Ramos (cell line): Measurements from ENCODE around the gene PIP4K2B.
"Not testable (repeated sequence)": the region's sequence is repeated elsewhere in the genome, so short reads cannot be mapped to it uniquely, and the experiment has no call there.

Experiments used
- in situ Hi-C: fragments of 300-500 bp; cut with MboI; formaldehyde crosslinking; loops from one replicate; pipeline ENCODE4 v1.14.3; 2022; ENCODE audit warnings: low sequenced_read_pairs; ENCODE audit not compliant: unreplicated experiment

PIP4K2B gene

DNA sequence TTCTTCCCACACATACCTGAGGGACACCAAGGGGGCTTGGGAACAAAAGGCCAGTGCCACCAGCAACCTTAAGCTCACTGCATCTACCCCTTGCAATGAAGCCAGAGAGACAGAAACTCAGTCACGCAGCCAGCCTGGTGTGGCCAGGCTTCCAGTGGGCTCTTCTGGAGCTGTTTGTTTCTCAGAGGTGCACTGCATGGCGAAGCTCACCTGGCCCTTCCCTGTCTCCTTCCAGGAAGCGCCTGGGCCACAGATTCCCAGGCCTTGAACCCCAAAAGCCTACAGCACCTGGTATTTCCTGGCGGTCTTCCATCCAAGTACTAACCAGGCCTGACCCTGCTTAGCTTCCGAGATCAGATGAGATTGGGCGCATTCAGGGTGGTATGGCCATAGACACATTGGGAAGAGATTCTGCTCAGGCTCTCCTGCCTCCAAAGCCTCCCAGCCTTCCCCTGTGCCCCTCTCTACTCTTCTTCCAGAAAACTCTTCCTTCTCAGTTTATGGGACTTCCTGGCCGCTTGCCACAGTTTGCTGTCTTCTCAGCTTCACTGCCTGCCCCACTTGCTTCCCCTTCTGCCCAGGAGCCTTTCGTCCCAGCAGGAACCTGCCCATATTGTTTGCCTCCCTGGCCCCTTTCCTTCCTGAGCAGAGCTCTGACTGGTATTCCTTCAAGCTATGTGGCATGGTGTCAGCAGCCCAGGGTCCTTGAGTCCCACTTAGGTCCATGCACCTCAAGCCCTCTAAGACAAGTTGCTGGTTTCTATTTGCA, 67.6 kb downstream of the PIP4K2B start:
- in situ Hi-C loops = loop anchor here (5.0 kb wide), 1 partner anchor 54 kb away; no protein-coding TSS in a partner anchor

DNA sequence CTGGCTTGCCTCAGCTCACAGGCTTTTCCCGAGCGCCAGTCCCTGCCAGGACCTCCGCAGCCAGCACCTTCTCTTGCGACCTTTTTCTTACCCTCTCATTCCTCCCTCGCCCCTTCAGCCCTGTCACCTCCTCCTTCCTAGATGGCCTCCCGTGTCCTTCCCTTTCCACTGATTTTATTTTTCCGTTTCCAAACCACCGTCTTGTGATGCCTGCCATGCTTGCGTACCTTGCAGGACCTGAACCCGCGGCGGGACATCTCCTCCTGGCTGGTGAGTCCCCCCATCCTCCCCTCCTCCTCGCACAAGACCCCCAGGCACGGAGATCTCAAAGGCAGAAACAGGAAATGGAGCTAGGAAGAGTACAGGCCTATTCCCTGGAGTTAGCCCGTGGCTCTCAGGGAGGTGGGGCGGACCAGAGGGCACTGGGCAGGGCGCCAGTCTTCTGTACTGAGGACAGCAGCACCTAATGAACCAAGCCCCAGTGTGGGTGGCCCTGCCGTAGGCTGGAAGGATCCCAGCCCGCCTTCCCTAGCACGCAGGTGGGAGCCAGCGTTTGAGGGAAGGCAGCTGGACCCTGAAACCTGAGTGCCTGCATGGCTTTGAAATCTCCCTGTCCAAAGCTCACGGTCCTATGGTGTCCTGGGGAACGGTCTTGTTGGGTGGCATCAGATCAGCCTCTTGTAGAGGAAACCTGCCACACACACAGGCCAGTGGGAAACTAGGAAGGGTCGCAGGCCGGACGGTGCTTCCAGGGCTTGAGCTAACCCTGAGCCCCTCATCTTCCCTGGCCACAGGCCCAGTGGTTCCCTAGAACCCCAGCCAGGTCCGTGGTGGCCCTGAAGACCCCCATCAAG, 68.6 kb downstream of the PIP4K2B start:
- in situ Hi-C loops = loop anchor here (5.0 kb wide), 1 partner anchor 53 kb away; no protein-coding TSS in a partner anchor

DNA sequence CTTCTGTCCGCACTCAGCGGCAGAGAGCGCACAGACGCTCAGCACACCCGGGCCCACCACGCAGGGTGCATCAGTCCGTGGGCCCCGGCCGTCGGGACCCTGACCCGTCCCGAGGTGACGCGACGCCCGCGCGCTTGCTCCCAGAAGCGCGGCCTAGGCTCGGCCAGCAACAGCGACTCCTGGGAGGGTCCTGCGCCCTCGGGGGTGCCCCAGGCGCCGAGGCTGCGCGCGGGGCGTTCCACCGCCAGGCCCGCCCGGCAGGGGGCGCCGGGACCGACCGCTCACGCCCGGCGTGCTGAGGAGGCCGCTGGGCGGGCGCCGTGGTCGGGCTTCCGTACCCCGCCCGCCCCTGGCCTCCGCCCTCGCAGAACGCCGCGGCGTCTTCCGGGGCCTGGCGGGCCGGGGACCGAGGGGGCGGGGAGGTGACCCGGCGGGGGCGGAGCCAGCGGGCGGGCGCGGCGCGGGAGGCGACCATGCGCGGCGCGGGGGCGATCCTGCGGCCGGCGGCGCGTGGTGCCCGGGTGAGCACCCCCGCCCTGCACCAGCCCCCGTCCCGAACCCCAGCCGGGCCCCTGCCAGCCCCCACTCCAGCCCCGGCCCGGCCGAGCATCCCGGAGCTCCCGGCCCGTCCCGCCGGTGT, 69.3 kb downstream of the PIP4K2B start, which contains the start of gene CISD3:
CISD3 (plus strand) TSS at position 456 of the 640 bp plus-strand sequence; CDS start at position 474, 18 bp downstream.
- in situ Hi-C loops = loop anchor here (5.0 kb wide), 1 partner anchor 53 kb away; no protein-coding TSS in a partner anchor

DNA sequence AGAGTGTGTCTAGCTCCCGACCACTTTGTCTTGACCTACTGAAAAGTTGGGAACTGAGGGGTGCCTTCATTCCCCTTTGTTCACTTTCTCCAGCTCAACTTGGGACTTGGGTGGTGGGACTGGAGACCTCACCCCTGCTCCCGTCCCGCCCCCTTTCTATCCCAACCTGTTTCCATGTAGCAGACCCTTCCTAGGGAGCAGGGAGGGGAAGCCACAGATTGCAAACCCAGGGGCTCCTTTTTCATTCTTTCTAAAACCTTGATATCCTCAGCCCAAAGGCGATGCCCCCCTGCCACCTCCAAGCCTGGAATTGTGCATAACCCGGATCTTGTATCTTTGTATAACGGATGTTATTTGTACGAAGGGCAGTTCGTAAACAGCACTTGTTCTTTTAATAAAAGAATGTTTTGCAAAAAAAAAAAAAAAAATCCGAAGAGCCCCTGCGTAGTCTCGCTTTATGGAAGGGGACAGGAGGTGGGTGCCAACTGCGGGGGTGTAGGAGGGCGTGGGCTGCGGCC, 69.9 kb downstream of the PIP4K2B start:
- in situ Hi-C loops = no loop called here

DNA sequence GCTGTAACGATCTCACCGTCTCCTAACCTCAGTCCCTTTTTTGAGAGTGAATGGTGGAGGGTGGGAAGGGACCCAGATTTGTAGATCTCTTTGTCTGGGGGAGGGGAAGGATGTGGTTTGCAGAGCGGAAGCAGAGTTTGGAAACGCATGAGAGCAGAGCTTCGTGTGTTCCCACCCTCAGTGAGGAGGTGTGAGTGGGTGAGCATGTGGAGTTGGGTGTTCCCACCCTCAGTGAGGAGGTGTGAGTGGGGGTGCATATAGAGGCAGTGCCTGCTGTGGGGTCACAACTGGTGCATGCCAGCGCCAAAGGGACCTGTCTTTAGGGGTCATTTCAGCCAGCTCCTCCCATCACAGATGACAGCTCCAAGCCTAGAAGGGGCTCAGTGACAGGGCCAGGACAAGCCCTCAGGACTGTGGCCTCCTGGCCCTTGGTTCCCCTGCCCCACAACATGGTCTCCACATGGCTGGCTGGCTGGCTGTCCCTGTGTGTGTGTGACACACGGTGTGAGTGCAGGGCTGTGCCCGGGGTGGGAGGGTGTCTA, 71.0 kb downstream of the PIP4K2B start:
- in situ Hi-C loops = no loop called here

DNA sequence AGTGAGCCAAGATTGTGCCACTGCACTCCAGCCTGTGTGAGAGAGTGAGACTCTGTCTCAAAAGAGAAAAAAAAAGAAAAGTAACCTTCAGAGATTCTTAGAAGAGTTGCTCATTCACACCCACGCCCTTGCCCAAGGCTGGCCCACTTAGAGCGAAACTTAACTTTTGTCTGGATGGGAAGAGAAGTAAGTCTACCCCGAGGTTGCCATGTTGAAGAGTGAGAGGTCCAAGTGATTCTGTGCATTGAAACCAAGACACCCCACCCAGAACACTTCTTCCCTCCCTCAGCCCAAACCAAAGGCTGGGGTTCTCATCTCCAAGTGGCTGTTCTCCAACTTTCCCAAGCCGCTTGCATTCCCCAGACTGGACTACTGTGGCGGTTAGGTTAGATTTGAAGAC, 71.6 kb downstream of the PIP4K2B start:
- in situ Hi-C loops = no loop called here

DNA sequence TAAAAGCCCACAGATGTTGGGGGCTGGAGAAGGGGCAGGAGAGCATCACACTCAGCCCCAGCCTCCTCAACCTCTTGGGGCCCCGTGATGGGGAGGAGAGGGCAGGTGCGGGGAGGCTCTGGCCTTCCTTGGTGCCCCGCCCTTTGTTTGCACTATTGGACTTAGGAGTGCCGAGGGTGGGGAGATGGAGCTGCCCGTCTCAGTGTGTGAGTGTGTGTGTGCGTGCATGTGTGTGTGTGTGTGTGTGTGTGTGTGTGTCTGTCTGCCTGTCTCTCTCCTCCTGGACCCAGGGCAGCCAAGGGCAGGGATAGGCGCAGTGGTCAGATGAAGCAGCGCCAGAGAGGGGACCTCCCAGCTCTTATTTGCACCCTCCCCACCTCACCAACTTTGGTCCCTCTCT, 73.2 kb downstream of the PIP4K2B start:
- in situ Hi-C loops = not testable (repeated sequence)

DNA sequence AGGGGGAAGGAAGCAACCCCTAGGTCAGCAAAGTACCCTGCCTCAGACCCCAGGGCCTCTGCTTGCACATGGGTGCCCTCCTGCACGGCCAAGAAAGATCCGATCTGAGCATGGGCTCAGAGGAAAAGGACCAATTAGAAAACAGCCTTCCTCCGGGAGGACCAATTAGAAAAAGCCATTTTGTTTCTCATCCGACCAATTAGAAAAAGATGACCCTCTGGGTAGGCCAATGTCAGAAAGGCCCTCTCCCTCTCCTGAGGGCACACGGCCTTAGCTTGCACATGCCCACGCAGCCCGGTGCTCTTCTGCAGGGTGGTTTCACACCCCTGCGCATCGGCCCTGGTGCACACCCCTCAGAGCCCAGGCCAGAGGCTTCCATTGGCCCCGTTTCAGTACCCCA, 74.3 kb downstream of the PIP4K2B start:
- in situ Hi-C loops = no loop called here

DNA sequence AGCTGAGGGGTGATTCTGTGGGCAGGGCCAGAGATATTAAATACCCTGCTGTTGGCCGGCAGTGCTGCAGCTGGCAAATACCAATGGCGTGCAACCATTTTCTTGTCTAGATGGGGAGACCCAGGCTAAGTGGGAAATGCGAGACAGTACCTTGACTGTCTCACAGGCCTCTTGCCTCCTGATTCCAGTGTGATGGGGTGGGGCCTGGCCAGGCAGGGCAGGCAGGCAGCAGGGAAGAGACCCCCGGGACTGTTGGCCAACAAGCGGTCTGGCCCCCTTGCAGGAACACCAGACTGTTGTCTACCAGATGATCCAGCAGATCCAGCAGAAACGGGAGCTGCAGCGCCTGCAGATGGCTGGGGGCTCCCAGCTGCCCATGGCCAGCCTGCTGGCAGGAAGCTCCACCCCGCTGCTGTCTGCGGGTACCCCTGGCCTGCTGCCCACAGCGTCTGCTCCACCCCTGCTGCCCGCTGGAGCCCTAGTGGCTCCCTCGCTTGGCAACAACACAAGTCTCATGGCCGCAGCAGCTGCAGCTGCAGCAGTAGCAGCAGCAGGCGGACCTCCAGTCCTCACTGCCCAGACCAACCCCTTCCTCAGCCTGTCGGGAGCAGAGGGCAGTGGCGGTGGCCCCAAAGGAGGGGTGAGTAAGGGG, 74.9 kb downstream of the PIP4K2B start:
- in situ Hi-C loops = no loop called here

DNA sequence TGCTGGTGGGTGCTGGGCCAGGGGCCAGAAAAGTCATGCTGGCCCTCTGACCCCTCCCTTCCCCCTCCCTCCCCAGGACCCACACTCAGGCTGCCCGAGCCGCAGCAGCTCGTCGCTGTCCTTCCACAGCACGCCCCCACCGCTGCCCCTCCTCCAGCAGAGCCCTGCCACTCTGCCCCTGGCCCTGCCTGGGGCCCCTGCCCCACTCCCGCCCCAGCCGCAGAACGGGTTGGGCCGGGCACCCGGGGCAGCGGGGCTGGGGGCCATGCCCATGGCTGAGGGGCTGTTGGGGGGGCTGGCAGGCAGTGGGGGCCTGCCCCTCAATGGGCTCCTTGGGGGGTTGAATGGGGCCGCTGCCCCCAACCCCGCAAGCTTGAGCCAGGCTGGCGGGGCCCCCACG, 77.6 kb downstream of the PIP4K2B start:
- in situ Hi-C loops = no loop called here

DNA sequence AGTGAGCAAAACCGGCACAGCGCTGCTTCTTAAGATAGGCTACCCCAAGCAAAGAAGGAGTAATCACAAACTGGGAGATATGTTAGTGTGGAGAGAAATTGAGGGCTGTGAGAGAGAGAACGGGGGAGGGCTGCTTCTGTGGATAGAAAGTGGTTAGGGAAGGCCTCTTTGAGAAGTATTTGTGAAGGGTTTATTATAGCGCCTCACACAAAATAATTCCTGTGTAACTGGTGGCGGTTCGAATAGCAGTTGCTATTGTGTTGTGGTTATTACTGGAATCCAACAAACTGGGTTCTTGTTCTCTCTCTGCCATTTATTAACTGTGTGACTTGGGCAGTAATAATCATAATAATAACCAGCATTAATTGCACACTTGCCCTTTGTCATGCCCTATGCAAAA, 78.4 kb downstream of the PIP4K2B start:
- in situ Hi-C loops = no loop called here

DNA sequence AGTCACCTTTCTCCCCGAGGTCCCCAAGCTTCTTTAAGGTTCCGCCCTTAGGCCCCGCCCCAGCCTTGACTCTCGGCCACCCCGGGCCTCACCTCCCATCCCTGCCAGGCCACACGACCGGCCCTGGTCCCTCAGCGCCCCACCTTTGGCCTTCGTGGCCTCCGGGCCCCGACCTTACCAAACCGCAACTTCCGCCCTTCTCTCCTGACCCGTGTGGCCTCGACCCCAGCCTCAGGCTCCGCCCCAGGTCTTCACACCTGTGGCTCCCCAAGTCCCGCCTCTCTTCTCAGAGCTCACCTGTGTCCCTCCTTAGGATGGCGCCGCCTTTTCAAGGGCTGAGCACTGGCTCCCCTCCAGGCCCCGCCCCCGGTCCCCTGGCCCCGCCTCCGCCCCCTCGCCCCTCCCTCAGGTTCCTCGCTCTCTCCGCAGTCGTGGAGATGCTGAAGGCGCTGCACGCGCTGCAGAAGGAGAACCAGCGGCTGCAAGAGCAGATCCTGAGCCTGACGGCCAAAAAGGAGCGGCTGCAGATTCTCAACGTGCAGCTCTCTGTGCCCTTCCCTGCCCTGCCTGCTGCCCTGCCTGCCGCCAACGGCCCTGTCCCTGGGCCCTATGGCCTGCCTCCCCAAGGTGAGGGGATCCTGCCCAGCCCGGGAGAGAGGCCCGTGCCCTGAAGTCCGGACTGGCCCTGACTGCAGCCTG, 79.3 kb downstream of the PIP4K2B start:
- in situ Hi-C loops = no loop called here

DNA sequence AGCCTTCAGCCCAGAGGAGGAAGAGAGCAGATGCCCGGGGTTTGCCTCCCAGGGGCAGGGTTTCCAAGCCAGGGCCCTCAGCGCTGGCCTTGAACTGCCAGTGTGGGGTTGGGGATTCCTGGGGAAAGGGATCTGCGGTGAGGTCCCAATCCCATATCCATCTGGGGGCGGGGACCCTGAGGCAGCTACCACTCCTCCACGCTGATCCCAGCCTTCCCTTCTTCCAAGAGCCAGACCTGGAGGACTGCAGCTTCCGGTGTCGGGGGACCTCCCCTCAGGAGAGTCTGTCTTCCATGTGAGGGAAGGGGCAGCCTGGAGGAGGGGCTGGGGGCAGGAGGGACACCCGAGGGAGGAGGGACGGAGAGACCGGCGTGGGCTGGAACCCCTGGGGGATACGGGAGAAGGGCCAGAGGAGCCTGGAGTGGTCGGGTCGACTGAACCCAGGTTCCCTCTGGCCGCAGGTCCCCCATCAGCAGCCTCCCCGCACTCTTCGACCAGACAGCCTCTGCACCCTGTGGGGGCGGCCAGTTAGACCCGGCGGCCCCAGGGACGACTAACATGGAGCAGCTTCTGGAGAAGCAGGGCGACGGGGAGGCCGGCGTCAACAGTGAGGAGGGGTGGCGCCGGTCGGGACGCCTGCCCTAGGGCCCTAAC, 79.9 kb downstream of the PIP4K2B start:
- in situ Hi-C loops = no loop called here

DNA sequence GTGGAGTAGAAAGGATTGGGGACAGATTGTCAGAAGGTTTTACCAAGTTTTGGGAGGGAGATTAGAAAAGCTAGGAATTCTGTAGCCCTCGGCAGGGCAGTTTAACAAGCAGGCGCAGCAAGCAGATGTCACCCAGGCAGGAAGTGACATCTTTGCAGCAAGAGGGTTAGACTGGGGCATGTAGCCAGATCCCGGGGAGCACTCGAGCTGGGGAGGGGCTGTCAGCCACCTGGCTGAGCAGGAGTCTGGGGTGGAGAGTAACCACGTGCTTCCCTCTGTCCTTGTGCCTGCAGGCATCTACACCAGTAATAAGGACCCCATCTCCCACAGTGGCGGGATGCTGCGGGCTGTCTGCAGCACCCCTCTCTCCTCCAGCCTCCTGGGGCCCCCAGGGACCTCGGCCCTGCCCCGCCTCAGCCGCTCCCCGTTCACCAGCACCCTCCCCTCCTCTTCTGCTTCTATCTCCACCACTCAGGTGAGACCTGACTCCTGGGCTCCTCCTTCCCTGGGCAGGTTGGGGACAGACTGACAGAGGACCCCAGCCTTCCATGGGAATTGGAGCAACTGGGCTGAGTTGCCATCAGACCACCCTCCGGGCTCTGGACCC, 82.1 kb downstream of the PIP4K2B start:
- in situ Hi-C loops = no loop called here

DNA sequence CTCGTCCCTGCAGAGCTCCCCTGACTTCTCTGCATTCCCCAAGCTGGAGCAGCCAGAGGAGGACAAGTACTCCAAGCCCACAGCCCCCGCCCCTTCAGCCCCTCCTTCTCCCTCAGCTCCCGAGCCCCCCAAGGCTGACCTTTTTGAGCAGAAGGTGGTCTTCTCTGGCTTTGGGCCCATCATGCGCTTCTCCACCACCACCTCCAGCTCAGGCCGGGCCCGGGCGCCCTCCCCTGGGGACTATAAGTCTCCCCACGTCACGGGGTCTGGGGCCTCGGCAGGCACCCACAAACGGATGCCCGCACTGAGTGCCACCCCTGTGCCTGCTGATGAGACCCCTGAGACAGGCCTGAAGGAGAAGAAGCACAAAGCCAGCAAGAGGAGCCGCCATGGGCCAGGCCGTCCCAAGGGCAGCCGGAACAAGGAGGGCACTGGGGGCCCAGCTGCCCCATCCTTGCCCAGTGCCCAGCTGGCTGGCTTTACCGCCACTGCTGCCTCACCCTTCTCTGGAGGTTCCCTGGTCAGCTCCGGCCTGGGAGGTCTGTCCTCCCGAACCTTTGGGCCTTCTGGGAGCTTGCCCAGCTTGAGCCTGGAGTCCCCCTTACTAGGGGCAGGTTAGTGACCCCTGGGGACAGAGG, 82.9 kb downstream of the PIP4K2B start:
- in situ Hi-C loops = no loop called here
